Activated CD8-positive, alpha-beta memory T cell treated with anti-CD3 and anti-CD28 coated beads, Interleukin-2, amount 50 U/mL, for 4 hours (primary cell): ENCODE measurements around the gene GRAMD2B.
"Not testable (repeated sequence)": the region's sequence is repeated elsewhere in the genome, so short reads cannot be mapped to it uniquely, and the experiment has no call there.

Experiments used
- DNase-seq: peaks from one replicate; pipeline ENCODE4 v3.0.0-alpha.2; 2020

The GRAMD2B gene

GRCh38 chr5:126514558-126515141, 91.4 kb downstream of the GRAMD2B start:
- no peak for DNase-seq

DNA sequence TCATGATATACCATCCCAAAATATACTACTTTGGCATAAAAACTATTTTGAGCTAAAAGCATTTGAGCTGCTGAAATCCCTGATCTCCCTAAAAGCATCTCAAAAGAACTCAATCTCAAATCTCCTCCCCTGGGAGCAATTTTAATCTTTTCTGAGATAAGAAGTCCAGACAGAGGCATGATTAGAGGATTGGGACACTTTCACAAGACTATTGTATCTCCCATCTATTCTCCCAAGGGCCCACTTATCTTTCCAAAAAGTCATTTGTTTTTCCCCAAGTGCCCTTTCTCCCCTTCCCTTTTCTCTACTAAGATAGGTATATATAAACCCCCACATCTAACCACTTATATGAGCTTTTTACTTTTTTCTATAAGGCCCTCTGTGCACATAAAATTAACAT, 92.1 kb downstream of the GRAMD2B start:
- DNase-seq: no peak

DNA sequence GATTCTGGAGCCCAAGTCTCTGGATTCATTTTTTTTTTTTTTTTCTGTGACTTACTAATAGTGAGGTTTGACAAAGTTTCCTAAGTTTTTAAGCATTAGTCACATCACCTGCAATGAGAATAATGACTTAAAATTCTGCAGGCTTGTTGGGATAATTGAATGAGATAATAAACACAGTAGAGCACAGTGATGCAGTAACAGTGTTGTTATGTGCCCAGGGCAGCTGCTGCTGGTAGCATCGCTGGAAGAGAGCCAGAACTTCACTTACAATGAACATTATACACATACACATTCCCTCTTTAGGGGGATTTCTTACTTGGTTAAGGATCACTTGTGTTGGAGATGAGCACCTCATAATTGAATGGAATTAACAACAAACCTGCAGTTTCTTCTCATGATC, 92.9 kb downstream of the GRAMD2B start:
- no peak for DNase-seq

- no peak for DNase-seq
Observed at GRCh38 chr5:126516852-126517251, 93.6 kb downstream of the GRAMD2B start.

GRCh38 chr5:126519223-126519622, 96.0 kb downstream of the GRAMD2B start:
- DNase-seq: not testable (repeated sequence)

DNA sequence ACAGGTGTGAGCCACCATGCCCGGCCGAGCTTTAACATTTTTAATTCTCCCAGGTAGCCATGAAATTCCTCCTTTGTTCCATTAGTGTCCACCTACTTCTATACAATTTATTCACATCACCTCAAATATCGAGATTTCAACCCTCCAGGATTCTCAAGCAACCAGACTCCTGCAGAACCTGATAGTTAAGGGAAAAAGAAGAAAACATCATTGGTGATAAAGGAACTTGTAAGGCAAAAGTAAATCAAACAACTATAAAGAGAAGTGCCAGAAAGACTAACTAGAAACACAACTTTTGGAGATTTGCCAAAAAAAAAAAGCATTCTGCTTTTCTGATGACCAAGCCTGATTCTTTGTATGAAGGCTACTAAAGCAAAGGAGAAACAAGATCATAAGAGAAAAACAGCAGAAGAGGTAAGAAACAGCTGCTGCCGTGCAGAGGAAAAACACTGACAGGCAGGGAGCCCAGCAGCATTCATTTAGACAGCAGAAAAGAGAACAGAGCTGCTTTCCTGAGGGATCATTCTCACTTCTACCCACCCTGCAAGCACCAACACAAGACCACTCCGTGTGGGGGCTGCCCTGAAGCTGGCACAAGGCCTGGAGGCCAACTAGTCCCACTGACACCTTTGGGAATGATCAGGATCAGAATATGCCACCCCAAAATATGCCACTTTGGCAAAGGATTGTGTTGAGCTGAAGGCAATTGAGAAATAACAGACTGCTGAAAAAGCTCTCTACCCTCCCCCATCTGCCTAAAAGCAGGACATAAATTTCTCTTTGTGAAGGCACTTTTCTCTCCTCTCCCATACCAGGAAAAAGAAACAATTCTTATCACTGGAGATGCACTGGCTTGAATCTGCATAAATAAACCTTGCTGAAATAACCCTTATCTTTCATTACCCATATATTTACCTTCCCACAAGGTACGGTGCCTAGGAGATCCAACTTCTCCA, 96.7 kb downstream of the GRAMD2B start:
- DNase-seq: no peak

DNA sequence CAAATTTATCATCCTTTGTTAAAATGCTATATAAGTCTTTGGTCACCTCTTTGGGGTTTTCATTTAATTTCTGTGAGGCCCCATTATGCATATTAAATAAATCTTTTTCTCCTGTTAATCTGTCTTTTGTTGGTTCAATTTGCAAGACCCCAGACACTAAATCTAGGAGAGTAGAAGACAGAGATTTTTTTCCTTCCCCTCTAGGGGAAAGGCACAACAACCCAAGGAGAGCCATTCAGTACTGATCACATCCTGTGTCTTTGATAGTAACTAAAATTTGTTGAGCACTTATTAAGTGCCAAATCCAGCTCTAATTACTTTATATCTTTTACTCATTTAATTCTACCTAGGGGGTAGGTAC, 97.4 kb downstream of the GRAMD2B start:
- no peak for DNase-seq

GRCh38 chr5:126521130-126521529, 97.9 kb downstream of the GRAMD2B start:
- no peak for DNase-seq

GRCh38 chr5:126523818-126524510, 100.8 kb downstream of the GRAMD2B start:
- no peak for DNase-seq

- no peak for DNase-seq
Observed at GRCh38 chr5:126525630-126526245, 102.5 kb downstream of the GRAMD2B start.

GRCh38 chr5:126526493-126526892, 103.3 kb downstream of the GRAMD2B start:
- DNase-seq: no peak

DNA sequence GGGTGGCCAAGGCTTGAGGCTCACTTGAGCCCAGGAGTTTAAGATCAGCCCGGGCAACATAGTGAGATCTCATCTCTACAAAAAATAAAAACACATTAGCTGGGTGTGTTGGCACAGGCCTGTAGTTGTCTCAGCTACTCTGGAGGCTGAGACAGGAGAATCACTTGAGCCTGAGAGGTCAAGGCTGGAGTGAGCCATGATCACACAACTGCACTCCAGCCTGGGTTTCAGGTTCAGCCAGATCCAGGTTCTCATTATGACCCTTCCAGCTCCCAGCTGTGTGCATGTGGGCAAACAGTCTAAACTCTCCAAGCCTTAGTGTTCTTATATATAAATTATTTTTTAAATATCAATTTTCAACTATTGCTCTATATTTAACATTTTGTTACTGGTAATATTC, 103.9 kb downstream of the GRAMD2B start:
- no peak for DNase-seq

GRCh38 chr5:126527892-126528291, 104.7 kb downstream of the GRAMD2B start:
- DNase-seq: no peak

GRCh38 chr5:126531543-126532120, 108.4 kb downstream of the GRAMD2B start:
- DNase-seq: no peak

DNA sequence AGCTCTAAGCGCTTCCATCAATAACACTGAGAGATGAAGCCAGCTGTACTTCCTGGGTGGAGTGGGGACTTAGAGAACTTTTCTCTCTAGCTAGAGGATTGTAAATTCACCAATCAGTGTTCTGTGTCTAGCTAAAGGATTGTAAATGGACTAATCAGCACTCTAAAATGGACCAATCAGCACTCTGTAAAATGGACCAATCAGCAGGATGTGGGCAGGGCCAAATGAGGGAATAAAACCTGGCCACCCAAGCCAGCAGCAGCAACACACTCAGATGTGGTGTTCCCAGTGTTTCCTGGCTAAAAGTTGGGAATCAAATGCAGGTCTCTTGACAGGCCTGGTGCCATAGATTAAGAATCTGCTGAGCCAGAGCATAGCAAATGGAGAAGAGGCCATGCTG, 111.3 kb downstream of the GRAMD2B start:
- DNase-seq: no peak

- no peak for DNase-seq
Observed at GRCh38 chr5:126535856-126536545, 112.8 kb downstream of the GRAMD2B start.

DNA sequence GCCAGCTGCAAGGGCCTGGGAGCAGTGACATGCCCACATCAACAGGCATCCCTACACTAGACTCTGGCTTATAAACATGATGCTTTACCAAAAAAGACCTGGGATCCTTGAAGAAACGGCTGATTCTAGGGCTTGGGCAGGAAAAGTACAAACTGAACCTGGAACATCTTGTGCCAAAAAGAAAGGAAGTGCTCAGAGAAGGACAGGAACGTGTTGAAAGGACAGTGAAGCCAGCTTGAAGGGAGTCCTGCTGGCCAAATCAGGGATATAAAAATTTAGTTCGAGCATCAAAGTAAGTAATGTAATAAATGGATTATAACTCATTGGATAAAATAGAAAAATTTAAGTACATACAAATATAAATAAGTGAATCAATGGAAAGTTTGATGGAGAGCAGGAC, 113.7 kb downstream of the GRAMD2B start:
- DNase-seq: no peak

DNA sequence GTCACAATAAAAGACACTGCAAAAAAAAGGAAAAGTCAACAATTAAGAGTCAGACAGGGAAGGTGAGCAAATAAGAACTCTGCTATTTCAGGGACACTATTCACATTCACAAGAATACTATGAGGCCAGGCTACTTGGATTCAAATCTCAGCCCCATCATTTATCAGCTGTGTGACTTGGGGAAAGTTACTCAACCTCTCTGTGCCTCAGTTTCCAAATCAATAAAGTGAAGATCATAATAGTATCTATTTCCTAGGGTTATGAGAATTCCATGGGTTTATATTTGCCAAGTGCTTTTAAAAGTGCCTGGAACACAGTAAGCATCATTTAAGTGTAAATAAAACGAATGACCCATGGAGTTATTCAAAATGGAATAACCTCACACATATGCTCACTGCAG, 115.4 kb downstream of the GRAMD2B start:
- no peak for DNase-seq

GRCh38 chr5:126540631-126541030, 117.4 kb downstream of the GRAMD2B start:
- no peak for DNase-seq

DNA sequence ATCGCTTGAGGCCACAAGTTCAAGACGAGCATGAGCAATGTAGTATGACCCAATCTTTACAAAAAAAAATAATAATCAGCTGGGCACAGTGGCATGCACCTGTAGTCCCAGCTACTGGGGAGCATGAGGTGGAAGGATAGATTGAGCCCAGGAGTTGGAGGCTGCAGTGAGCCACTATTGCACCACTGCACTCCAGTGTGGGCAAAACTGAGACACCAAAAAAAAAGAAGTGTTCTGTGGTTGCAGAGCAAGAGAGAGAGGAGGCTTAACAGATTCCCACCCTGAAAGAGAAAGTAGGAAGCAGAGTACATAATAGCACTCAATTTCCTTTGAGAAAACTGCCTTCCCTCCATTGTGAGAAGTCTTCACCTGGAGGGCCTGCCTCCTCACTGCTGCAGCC, 119.2 kb downstream of the GRAMD2B start:
- no peak for DNase-seq

GRCh38 chr5:126543009-126543408, 119.8 kb downstream of the GRAMD2B start:
- DNase-seq: no peak

GRCh38 chr5:126543660-126544059, 120.5 kb downstream of the GRAMD2B start:
- no peak for DNase-seq
